ENCODE data around the gene PLBD2.
A peak's percentile ranks its signal among the peaks of the same experiment; 100 is the strongest.

Gene PLBD2

DNA sequence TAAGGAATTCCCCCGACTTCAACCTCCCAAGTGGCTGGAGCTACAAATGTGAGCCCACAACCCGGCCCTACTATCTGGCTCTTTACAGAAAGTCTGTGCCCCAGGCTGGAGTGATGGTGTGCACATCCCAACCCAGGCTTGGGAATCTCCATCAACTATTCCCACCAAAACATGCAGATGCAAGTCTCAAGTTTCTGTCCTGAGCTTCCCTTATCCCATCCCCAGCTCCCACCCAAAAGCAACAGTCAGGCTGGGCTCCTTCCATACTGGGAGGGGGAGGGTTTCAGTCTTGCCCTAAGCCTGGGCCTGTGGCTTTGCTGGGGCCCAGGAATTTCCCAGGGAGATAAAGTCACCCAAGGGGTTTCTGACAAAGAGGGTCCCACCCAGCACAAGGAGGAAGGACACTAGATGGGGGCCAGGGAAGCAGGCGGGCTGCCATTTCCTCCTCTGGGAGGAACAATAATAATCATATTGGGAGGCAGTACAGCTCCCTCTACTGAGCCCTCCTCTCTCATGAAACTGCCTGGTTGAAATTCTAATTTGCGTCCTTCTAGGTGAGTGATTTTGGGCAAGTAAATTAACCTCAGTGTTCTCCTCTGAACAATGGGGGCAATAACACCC, 31.5 kb upstream of the PLBD2 start:
- Histone ChIP-seq H3K36me3 (ENCODE audit: insufficient read depth, low read length) (peaks cover 2% of the 10 kb centered on the region), H3K27ac (ENCODE audit: low read depth, low read length) (no peak overlapping the region), H3K9me3 (ENCODE audit: low read length) (no peaks in the 10 kb centered on the region), H3K4me1 (ENCODE audit: insufficient read depth, low read length) (no peaks in the 10 kb centered on the region), H3K27me3 (ENCODE audit: control insufficient read depth in 1 of 2, insufficient read depth in 2 of 2, low read length in 2 of 2) (no peaks in the 10 kb centered on the region), H3K9ac (ENCODE audit: low read length) (no peak overlapping the region), H3K4me3 (ENCODE audit: low read depth in 1 of 2, low read length in 2 of 2) (no peak overlapping the region)

DNA sequence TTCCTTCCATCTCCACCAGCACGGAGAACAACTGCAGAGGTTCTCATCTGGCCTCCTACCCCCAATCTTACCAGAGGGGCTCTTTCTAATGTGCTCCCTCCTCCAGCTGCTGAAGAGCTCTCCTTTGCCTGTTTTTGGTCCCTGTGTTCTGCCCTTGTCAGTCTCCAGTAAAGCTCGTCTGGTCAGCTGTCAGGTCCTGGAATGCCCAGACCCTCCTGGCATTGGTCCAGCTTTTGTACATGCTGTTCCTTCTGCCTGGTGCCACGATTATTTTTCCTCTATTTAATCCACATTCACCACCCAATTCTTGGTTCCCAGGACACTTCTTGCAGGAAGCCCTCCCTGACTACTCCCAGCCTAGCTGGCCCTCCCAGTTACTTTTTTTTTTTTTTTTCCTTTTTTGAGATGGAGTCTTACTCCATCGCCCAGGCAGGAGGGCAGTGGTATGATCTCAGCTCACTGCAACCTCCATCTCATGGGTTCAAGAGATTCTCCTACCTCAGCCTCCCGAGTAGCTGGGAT, 30.0 kb upstream of the PLBD2 start:
- no peak overlapping the region for H3K4me3 ChIP-seq (ENCODE audit: low read depth in 1 of 2, low read length in 2 of 2)
- no peak overlapping the region for H3K27ac ChIP-seq (ENCODE audit: low read depth, low read length)
- no peaks in the 10 kb centered on the region for H3K4me1 ChIP-seq (ENCODE audit: insufficient read depth, low read length)
- H3K9me3 ChIP-seq (ENCODE audit: low read length), result no peaks in the 10 kb centered on the region
- no peaks in the 10 kb centered on the region for H3K27me3 ChIP-seq (ENCODE audit: control insufficient read depth in 1 of 2, insufficient read depth in 2 of 2, low read length in 2 of 2)
- H3K36me3 ChIP-seq (ENCODE audit: insufficient read depth, low read length), result peaks cover 4% of the 10 kb centered on the region
- H3K9ac ChIP-seq (ENCODE audit: low read length), result no peak overlapping the region

DNA sequence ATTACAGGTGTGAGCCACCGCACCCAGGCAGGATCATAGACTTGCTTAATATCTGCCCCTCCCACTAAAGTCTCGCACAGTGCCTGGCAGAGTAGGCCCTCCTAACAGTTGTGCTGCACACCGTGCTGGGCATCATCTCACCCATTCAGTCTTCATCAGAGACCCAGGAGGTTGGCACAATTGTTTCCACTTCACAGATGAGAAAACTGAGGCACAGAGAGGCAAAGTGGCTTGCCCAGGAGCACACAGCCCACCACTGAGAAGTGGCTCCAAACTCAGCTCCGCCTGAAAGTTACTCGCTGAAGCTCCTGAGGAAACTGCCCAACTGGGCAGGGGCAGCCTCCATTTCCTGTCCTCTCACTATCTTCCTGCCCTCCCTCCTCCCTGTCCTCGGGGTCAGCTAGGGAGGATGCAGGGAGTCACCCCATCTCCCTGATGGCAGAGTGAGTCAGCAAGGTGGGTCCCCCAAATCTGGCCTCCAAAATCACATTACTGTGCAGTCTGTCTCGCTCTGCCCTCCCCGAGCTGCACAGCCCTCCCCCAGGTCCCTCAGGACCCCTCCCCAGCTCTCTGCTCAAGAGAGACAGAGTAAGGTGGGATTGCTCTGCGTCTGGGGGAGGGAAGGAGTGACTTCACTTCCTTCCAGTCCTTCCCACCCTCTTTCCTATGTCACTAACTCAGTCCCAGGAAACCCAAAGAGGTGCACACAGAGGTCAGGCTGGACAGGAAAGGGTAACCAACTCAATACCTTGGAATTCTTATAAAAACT, 29.2 kb upstream of the PLBD2 start:
- Histone ChIP-seq H3K9me3 (ENCODE audit: low read length) (no peaks in the 10 kb centered on the region), H3K4me3 (ENCODE audit: low read depth in 1 of 2, low read length in 2 of 2) (no peak overlapping the region), H3K36me3 (ENCODE audit: insufficient read depth, low read length) (peaks cover 4% of the 10 kb centered on the region), H3K9ac (ENCODE audit: low read length) (no peak overlapping the region), H3K27me3 (ENCODE audit: control insufficient read depth in 1 of 2, insufficient read depth in 2 of 2, low read length in 2 of 2) (no peaks in the 10 kb centered on the region), H3K4me1 (ENCODE audit: insufficient read depth, low read length) (peaks cover 4% of the 10 kb centered on the region), H3K27ac (ENCODE audit: low read depth, low read length) (no peak overlapping the region)

DNA sequence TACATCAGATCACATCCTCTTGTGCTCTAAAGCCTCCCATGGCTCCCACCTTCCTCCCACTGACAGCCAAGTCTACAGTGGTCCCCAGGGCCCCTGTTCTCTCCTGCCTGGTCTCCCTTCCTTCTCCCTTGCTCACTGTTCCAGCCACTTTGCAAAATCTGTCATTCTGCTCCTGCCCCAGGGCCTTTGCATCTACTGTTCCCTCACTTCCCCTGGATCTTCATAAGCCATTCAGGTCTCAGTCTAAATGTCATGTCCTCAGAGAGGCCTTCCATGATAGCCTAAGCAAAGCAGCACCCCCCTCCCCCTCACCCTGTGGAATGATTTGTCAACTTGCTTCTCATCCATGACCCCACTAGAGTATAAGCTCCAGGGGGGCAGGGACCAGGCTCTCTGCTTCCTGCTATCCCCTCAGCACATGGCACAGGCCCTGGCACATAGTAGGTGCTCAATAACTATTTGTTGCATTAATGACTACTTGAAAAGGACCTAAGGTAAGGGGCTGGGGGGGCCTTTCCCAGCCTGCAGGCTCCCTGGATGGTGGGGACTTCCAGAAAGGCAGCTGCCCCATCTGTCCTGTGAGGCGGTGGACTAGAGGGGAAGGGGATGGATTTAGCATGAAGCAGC, 28.5 kb upstream of the PLBD2 start:
- H3K36me3 ChIP-seq (ENCODE audit: insufficient read depth, low read length), result peaks cover 4% of the 10 kb centered on the region
- H3K4me1 ChIP-seq (ENCODE audit: insufficient read depth, low read length), result peaks cover 8% of the 10 kb centered on the region
- H3K9me3 ChIP-seq (ENCODE audit: low read length), result no peaks in the 10 kb centered on the region
- H3K27ac ChIP-seq (ENCODE audit: low read depth, low read length), result no peak overlapping the region
- H3K27me3 ChIP-seq (ENCODE audit: control insufficient read depth in 1 of 2, insufficient read depth in 2 of 2, low read length in 2 of 2), result no peaks in the 10 kb centered on the region
- no peak overlapping the region for H3K4me3 ChIP-seq (ENCODE audit: low read depth in 1 of 2, low read length in 2 of 2)
- no peak overlapping the region for H3K9ac ChIP-seq (ENCODE audit: low read length)

DNA sequence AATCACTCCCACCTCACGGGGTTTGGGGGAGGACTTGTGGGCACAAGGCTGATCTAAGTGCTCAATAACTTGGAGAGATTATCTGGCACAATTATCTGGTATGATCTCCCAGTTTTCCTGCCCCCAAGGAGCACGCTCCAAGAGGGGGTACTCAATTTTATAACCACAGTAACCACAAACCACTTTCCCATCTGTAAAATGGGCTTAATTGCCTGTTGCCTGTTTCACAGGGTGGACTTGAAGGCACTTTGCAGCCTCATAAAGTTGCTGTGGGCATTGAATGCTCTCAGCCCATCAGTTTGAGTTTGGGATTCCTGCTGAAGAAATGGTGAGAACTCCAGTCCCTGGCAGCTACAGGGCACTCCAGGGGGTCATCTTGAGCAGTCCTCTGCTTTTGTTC, 27.9 kb upstream of the PLBD2 start:
- Histone ChIP-seq H3K4me3 (ENCODE audit: low read depth in 1 of 2, low read length in 2 of 2) (no peak overlapping the region), H3K36me3 (ENCODE audit: insufficient read depth, low read length) (peaks cover 4% of the 10 kb centered on the region), H3K27me3 (ENCODE audit: control insufficient read depth in 1 of 2, insufficient read depth in 2 of 2, low read length in 2 of 2) (no peaks in the 10 kb centered on the region)

DNA sequence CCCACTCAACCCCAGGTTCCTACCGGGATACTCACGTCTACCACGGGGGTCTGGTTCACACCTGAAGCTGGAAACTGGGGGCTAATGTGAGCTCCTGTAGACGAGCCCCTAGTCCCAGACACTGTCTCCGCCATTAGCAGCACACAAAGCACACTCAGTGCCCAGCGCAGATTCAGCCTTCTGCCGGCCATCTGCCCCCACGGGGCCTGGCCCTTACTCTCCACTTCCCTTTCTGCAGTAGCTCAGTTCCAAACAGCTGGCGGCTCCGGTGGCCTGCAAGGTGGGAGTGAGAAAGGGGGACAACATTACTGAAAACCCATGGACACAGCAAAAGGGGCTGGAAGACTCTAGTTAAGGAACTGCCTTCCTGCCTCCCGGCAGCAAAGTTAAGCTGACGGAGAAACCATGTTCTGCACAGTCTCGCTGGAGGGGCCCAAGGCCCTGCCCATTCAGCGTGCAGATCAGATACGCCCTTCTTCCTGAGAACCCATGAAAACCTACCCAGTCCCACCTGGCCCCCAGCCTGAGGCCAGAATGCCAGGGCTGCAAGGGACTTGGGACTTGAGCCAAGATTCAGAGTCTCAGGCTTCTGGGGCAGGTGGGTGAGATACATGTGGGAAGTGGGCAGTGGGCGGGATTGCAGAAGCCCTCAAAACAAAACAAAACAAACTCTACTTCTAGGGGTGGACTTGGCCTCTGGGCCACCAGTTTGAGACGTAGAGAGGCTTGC, 25.5 kb upstream of the PLBD2 start:
- peaks cover 8% of the 10 kb centered on the region for H3K4me1 ChIP-seq (ENCODE audit: insufficient read depth, low read length)

More for the DNA sequence above, 27.9 kb upstream of the PLBD2 start:
- H3K9me3 ChIP-seq (ENCODE audit: low read length), result no peaks in the 10 kb centered on the region
- H3K27ac ChIP-seq (ENCODE audit: low read depth, low read length), result no peak overlapping the region
- H3K9ac ChIP-seq (ENCODE audit: low read length), result no peak overlapping the region
- peaks cover 8% of the 10 kb centered on the region for H3K4me1 ChIP-seq (ENCODE audit: insufficient read depth, low read length)

DNA sequence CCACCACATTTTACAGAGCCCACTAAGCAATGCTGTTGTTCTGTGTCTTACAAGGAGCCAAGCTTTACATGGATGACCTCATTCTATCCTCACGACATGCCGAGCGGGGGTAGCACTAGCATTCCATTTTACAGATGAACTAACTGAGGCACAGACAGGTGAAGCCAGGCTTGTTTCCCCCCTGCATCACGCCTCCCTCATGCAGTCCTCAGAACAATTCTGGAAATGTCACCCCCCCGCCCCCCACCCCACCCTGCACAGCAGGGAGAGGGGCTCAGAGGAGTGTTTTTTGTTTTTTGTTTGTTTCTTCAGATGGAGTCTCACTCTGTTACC, 25.0 kb upstream of the PLBD2 start:
- Histone ChIP-seq H3K27me3 (ENCODE audit: control insufficient read depth in 1 of 2, insufficient read depth in 2 of 2, low read length in 2 of 2) (no peaks in the 10 kb centered on the region), H3K27ac (ENCODE audit: low read depth, low read length) (no peak overlapping the region), H3K4me3 (ENCODE audit: low read depth in 1 of 2, low read length in 2 of 2) (peak overlapping the region in 1 of 2 donors; percentile 62), H3K36me3 (ENCODE audit: insufficient read depth, low read length) (peaks cover 4% of the 10 kb centered on the region), H3K9me3 (ENCODE audit: low read length) (no peaks in the 10 kb centered on the region), H3K9ac (ENCODE audit: low read length) (no peak overlapping the region), H3K4me1 (ENCODE audit: insufficient read depth, low read length) (peaks cover 8% of the 10 kb centered on the region)

More for the DNA sequence above, 25.5 kb upstream of the PLBD2 start:
- no peaks in the 10 kb centered on the region for H3K9me3 ChIP-seq (ENCODE audit: low read length)
- H3K9ac ChIP-seq (ENCODE audit: low read length), result no peak overlapping the region
- peak overlapping the region; percentile 10 for H3K27ac ChIP-seq (ENCODE audit: low read depth, low read length)
- H3K36me3 ChIP-seq (ENCODE audit: insufficient read depth, low read length), result peaks cover 4% of the 10 kb centered on the region
- H3K27me3 ChIP-seq (ENCODE audit: control insufficient read depth in 1 of 2, insufficient read depth in 2 of 2, low read length in 2 of 2), result no peaks in the 10 kb centered on the region
- H3K4me3 ChIP-seq (ENCODE audit: low read depth in 1 of 2, low read length in 2 of 2), result peak overlapping the region in 1 of 2 donors; percentile 9

DNA sequence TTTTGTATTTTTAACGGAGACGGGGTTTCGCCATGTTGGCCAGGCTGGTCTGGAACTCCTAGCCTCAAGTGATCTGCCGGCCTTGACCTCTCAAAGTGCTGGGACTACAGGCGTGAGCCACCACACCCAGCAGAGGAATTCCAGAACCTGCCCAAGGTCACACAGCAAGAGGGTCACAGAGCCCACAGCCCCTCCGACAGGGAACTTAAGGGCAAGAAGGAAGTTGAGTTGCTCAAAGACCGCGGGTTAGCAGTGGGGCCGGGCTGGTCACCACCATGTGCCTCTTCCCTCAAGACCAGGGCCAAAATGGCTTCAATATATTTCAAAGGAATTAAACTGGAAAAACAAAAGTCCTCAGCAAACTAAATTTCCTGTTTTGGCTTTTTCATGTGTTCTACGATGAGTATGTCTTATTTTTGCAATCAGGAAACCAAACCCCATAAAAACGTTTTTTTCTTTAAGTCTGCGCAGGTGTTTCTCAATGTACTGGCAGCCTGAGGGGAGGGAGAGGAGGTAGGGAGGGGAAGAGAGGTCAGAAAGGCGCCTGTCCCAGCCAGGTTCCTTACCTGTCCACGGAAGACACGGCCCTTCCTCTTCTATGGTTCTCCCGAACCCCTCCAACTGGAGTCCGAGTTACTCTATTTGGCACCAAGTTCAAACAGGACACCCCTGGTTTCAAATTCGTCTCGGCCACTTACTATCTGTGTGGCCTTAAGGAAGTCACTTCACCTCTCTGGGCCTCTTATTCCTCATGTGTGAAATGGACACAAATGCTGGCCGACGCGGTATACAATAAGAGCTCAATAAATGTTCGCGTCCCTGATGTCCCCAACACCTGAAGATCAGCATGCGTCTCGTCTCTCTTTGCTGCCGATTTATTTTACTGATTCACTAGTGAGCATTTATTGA, 24.3 kb upstream of the PLBD2 start:
- peaks cover 4% of the 10 kb centered on the region for H3K36me3 ChIP-seq (ENCODE audit: insufficient read depth, low read length)
- no peaks in the 10 kb centered on the region for H3K9me3 ChIP-seq (ENCODE audit: low read length)
- H3K4me3 ChIP-seq (ENCODE audit: low read depth in 1 of 2, low read length in 2 of 2), result peak overlapping the region; percentile 62 to 70
- H3K4me1 ChIP-seq (ENCODE audit: insufficient read depth, low read length), result peaks cover 8% of the 10 kb centered on the region
- H3K27ac ChIP-seq (ENCODE audit: low read depth, low read length), result peak overlapping the region; percentile 39
- no peaks in the 10 kb centered on the region for H3K27me3 ChIP-seq (ENCODE audit: control insufficient read depth in 1 of 2, insufficient read depth in 2 of 2, low read length in 2 of 2)
- peak overlapping the region; percentile 15 for H3K9ac ChIP-seq (ENCODE audit: low read length)

DNA sequence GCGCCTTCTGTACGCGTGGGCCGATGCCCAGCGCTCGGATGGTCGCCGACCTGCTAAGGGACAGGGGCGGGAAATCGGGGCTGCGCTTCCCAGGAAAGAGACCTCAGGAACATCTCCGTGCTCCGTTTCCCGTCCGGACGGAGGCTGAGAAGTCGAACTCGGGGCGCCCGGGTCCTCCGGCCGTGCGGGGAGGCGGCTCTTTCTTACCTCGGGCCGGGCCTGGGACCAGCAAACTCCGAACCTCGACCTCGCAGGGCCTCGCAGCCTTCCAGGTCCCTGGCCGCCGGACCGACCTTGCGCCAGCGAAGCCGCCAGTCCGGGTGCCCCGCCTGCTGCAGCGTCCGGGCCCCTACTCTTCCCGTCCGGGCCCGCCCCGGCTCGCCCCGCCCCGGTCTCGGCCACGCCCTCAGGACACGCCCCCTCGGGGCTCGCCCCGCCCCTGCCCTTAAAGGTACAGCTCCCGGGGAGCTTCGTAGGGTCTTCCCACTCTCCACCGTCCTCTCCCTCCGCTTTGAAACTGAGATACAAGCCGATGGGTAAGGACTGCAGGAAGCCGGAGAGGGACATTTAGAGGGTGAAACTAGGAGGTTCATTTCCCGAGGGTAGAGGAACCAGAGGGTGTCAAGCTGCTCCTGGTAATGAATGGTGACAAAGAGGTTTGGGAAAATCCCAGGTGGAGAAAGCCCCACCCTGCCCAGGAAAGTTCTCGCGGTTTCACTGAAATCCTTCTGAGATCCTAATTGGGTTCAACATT, 23.4 kb upstream of the PLBD2 start, which contains the start of gene SLC8B1:
TSS of gene SLC8B1 (minus strand) at position 324 of the 754 bp plus-strand sequence. CDS start 2,231 bp downstream, outside the sequence.
- H3K27me3 ChIP-seq (ENCODE audit: control insufficient read depth in 1 of 2, insufficient read depth in 2 of 2, low read length in 2 of 2), result no peaks in the 10 kb centered on the region
- peak within 1 kb of the TSS; percentile 15 for H3K9ac ChIP-seq (ENCODE audit: low read length)
- peaks cover 4% of the 10 kb centered on the region for H3K36me3 ChIP-seq (ENCODE audit: insufficient read depth, low read length)
- peaks cover 8% of the 10 kb centered on the region for H3K4me1 ChIP-seq (ENCODE audit: insufficient read depth, low read length)
- H3K27ac ChIP-seq (ENCODE audit: low read depth, low read length), result peak within 1 kb of the TSS; percentile 63
- peak within 1 kb of the TSS; percentile 62 to 70 for H3K4me3 ChIP-seq (ENCODE audit: low read depth in 1 of 2, low read length in 2 of 2)
- H3K9me3 ChIP-seq (ENCODE audit: low read length), result no peaks in the 10 kb centered on the region

DNA sequence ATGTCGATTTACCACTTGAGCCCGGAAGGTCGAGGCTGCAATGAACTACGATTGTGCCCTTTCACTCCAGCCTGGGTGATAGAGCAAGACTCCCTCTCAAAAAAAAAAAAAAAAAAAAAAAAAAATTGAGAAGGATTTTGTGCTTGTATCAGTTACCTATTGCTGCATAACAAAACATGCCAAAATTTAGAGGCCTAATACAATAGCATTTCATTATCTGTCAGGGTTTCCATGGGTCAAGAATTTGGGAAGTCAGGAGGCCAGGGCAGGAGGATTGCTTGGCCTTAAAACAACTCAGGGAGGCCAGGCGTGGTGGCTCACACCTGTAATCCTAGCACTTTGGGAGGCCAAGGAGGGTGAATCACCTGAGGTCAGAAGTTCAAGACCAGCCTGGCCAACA, 18.8 kb upstream of the PLBD2 start:
- Histone ChIP-seq H3K9me3 (ENCODE audit: low read length) (no peaks in the 10 kb centered on the region), H3K4me1 (ENCODE audit: insufficient read depth, low read length) (peaks cover under 1% of the 10 kb centered on the region), H3K9ac (ENCODE audit: low read length) (no peak overlapping the region), H3K36me3 (ENCODE audit: insufficient read depth, low read length) (no peaks in the 10 kb centered on the region), H3K4me3 (ENCODE audit: low read depth in 1 of 2, low read length in 2 of 2) (no peak overlapping the region), H3K27ac (ENCODE audit: low read depth, low read length) (no peak overlapping the region), H3K27me3 (ENCODE audit: control insufficient read depth in 1 of 2, insufficient read depth in 2 of 2, low read length in 2 of 2) (no peaks in the 10 kb centered on the region)
